ENCODE data around the gene GPHN. TPM values are rescaled to one million over a fixed set of nuclear protein-coding genes. Genes with fewer than 3 reads are reported as not detected.

GPHN gene
- total RNA-seq, 6 experiments from 2014 or later: 21.2 to 81.7 (median 40.2) TPM

GRCh38 chr14:67002994-67003753 is 495.2 kb downstream of the GPHN start:
- no peak overlapping the region for H3K4me3 ChIP-seq
- no peak for TF ChIP-seq CTCF (IDR thresholded peaks at IDR 0.05)
- TF ChIP-seq POLR2A (IDR thresholded peaks at IDR 0.05): no peak
- H3K4me1 ChIP-seq: peaks cover 0 to 4% (median 0%) of the 10 kb centered on the region in 4 donors
- no peak for ATAC-seq
- no peaks in the 10 kb centered on the region for H3K9me3 ChIP-seq
- DNase-seq: no peak
- H3K27ac ChIP-seq: no peak overlapping the region
- H3K36me3 ChIP-seq: no peaks in the 10 kb centered on the region
- intact Hi-C loops (cut with DNase I): no loop called here
- no peaks in the 10 kb centered on the region for H3K27me3 ChIP-seq

- intact Hi-C loops (cut with DNase I): no loop called here
- WGBS (ENCODE audit: insufficient coverage, low coverage, low lambda C conversion rate, missing lambda C conversion rate): 92% methylated on average over 2 of the region's 2 CpGs
- TF ChIP-seq POLR2A (IDR thresholded peaks at IDR 0.05) (no peak), CTCF (IDR thresholded peaks at IDR 0.05) (no peak)
- Histone ChIP-seq H3K27me3 (no peaks in the 10 kb centered on the region), H3K36me3 (no peaks in the 10 kb centered on the region), H3K4me3 (no peak overlapping the region), H3K27ac (no peak overlapping the region), H3K9me3 (no peaks in the 10 kb centered on the region), H3K4me1 (peaks cover 0 to 4% (median 0%) of the 10 kb centered on the region in 4 donors)
- no peak for DNase-seq
- ATAC-seq: no peak
Measured at GRCh38 chr14:67004521-67004920, 496.6 kb downstream of the GPHN start.

DNA sequence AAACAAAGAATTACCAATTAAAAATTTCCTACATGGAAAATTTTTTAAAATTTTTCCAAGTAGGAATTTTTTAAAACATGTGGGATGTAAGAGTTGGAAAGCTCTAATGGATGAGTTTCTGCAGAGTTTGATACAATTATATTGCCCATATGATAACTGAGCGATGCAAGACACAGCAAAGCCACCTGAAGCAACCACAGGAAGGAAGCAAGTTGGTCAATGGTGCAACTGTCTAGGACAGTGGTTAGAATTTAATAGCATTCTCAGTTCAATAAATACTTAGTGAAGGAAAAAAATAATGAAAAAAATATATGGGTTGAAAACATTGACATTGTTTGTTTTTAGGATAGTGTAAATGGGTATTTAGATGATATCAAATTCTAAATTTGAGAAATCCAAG is 502.7 kb downstream of the GPHN start:
- DNase-seq: no peak
- no peak for TF ChIP-seq CTCF (IDR thresholded peaks at IDR 0.05)
- no peak for TF ChIP-seq POLR2A (IDR thresholded peaks at IDR 0.05)
- no peaks in the 10 kb centered on the region for H3K36me3 ChIP-seq
- H3K27me3 ChIP-seq: no peaks in the 10 kb centered on the region
- H3K4me1 ChIP-seq: no peaks in the 10 kb centered on the region
- intact Hi-C loops (cut with DNase I): no loop called here
- H3K27ac ChIP-seq: no peak overlapping the region
- 69% methylated on average over 1 of the region's 1 CpG for WGBS (ENCODE audit: insufficient coverage, low coverage, low lambda C conversion rate, missing lambda C conversion rate)
- no peaks in the 10 kb centered on the region for H3K9me3 ChIP-seq
- no peak overlapping the region for H3K4me3 ChIP-seq
- ATAC-seq: no peak

DNA sequence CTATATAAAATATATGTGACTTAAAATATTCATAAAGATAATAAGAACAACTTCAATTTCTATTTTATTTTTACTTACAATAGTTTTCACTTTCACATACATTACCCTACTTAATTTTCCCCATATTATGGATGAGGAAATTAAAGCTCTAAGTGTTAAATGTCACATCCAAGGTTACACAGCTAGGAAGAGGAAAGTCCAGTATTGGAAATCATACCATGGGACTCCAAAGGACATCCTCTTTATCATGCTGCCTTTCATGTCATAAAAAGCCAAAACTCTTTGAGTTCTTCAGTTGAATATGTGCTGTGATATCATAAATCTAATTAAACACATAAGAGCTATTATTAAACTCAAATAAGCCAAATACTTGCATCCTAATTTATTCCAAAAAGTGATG is 508.9 kb downstream of the GPHN start:
- Histone ChIP-seq H3K36me3 (no peaks in the 10 kb centered on the region), H3K4me1 (no peaks in the 10 kb centered on the region), H3K27ac (no peak overlapping the region), H3K9me3 (no peaks in the 10 kb centered on the region), H3K4me3 (no peak overlapping the region), H3K27me3 (no peaks in the 10 kb centered on the region)
- intact Hi-C loops (cut with DNase I): no loop called here
- TF ChIP-seq POLR2A (IDR thresholded peaks at IDR 0.05) (no peak), CTCF (IDR thresholded peaks at IDR 0.05) (no peak)
- ATAC-seq (no peak), DNase-seq (no peak)

DNA sequence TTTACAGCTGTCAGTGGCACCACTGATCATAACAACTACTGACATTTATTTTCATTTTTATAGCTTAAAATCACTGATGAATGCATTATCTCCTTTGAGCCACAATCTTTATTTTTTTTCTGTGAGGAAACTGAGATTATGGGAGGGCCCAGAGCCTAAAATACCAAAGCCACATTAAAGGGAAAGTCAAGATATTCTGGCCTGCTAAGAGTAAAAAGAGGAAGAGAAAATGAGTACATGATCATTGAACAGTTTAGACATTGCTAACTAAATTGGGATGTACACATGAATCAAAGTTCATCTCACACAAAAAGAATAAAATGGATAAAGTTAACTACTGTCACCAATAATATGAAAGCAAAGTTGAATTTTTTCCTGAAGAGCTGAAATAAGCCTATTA is 510.8 kb downstream of the GPHN start:
- intact Hi-C loops (cut with DNase I): no loop called here
- H3K36me3 ChIP-seq: no peaks in the 10 kb centered on the region
- TF ChIP-seq CTCF (IDR thresholded peaks at IDR 0.05): no peak
- DNase-seq: no peak
- H3K9me3 ChIP-seq: no peaks in the 10 kb centered on the region
- no peak overlapping the region for H3K4me3 ChIP-seq
- no peaks in the 10 kb centered on the region for H3K27me3 ChIP-seq
- H3K27ac ChIP-seq: no peak overlapping the region
- no peaks in the 10 kb centered on the region for H3K4me1 ChIP-seq
- ATAC-seq: no peak

Data from right lobe of liver (tissue), 6 donors.